HG03521 (cell line): ENCODE results near the gene ENTPD8.

Experiments used
- ATAC-seq: cut with Tn5 transposase; IDR thresholded peaks from one replicate; pipeline ENCODE4 v1.9.1; 2021; ENCODE audit warnings: mild to moderate bottlenecking, moderate library complexity; ENCODE audit not compliant: unreplicated experiment

Gene ENTPD8, protein sequence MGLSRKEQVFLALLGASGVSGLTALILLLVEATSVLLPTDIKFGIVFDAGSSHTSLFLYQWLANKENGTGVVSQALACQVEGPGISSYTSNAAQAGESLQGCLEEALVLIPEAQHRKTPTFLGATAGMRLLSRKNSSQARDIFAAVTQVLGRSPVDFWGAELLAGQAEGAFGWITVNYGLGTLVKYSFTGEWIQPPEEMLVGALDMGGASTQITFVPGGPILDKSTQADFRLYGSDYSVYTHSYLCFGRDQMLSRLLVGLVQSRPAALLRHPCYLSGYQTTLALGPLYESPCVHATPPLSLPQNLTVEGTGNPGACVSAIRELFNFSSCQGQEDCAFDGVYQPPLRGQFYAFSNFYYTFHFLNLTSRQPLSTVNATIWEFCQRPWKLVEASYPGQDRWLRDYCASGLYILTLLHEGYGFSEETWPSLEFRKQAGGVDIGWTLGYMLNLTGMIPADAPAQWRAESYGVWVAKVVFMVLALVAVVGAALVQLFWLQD

GRCh38 chr9:137441289-137441934 is at the start of gene ENTPD8:
Gene ENTPD8, minus strand, starts transcription at chr9:137441357. Its CDS starts 3,072 bp downstream, at chr9:137438285.
- no peak for ATAC-seq

GRCh38 chr9:137490532-137491186 is 49.5 kb upstream of the ENTPD8 start:
- no peak for ATAC-seq

DNA sequence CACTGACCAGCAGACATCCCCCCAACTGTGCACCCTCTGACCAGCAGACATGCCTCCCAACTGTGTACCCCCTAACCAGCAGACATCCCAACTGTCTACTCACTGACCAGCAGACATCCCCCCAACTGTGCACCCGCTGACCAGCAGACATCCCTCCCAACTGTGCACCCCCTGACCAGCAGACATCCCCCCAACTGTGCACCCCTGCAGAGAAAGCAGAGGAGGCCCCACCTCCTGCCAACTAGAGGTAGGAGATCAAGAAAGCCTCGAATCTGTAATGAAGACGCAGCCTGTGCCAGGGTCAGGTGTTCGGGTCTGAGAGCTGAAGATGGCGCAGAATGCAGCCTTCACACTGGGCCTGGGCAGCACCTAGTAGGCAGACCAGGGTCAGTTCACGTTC is 47.7 kb upstream of the ENTPD8 start:
- no peak for ATAC-seq

- no peak for ATAC-seq
Measured at GRCh38 chr9:137488327-137488653, 47.1 kb upstream of the ENTPD8 start.

GRCh38 chr9:137487454-137488326 is 46.5 kb upstream of the ENTPD8 start:
- ATAC-seq = no peak

DNA sequence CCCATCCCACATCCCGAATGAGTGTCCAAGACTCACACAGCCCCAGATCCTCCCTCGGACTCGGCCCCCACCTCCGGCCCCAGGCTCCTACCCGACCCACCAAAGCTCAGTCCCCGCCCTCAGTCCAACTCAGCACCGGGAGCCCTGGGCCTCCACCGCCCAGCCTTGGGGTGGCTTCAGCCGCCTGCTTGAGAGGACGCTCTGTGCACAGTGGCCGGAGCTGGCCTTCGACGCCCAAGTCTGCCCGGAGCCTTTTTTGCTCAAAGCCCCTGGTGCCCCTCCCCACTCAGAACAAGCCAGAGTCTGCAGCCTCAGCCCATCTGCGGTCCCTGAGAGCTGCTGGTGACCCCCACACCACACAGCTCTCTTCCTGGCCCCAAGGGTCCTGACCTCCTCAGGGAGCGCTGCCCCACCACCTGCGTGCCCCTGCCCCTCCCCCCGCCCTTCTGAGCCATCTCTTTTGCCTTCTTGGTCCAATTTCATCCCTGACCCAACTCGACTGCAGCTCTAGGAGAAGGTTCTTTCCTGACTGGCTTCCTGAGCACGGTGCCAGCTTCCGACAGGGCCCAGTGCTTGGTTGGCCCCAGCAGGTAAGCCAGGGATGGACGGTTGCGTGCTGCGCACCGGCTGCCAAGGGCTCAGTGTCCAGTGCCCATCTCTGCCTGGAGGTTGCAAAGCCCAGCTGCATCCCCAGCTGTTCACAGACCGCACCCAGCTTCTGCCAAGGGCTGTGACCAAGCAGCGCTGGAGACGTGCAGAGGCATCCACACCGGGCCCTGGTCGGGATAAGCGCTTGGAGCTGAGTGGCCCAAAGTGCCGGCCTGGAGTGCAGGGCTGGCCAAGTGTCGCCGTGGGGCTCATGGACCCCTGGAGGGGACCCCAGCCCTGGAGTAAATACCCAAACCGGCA is 45.6 kb upstream of the ENTPD8 start:
- ATAC-seq = no peak

- no peak for ATAC-seq
Measured at GRCh38 chr9:137486141-137486490, 45.0 kb upstream of the ENTPD8 start.

GRCh38 chr9:137485343-137486140 is 44.4 kb upstream of the ENTPD8 start:
- no peak for ATAC-seq

GRCh38 chr9:137484551-137485315 is 43.6 kb upstream of the ENTPD8 start:
- no peak for ATAC-seq

DNA sequence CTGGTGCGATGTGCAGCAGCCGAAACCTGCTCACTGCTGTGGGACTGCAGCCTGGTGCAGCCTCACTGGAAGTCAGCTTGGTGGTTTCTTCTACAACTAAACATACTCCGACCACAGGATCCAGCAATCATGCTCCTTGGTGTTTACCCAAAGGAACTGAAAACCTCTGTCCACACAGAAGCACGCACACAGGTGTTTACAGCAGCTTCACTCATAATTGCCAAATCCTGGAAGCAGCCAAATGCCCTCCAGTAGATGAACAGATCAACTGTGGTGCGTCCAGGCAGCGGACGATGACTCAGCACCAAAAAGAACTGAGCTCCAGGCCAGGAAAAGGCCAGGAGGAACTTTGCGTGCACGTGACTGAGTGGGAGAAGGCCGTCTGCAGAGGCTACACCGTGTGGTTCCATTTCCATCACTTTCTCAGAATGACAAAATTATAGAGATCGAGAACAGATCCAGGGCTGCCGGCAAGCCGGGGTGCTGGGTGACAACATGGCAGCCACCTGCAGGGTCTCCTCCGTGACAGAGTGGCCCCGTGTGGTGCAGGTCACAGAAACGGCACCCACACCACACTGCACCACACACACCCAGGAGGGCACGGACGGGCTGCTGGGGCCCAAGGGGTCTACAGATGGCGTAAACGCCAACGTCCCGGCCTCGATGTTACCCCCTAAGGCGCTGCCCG is 41.1 kb upstream of the ENTPD8 start:
- ATAC-seq = no peak

GRCh38 chr9:137480686-137481683 is 39.8 kb upstream of the ENTPD8 start:
- no peak for ATAC-seq

DNA sequence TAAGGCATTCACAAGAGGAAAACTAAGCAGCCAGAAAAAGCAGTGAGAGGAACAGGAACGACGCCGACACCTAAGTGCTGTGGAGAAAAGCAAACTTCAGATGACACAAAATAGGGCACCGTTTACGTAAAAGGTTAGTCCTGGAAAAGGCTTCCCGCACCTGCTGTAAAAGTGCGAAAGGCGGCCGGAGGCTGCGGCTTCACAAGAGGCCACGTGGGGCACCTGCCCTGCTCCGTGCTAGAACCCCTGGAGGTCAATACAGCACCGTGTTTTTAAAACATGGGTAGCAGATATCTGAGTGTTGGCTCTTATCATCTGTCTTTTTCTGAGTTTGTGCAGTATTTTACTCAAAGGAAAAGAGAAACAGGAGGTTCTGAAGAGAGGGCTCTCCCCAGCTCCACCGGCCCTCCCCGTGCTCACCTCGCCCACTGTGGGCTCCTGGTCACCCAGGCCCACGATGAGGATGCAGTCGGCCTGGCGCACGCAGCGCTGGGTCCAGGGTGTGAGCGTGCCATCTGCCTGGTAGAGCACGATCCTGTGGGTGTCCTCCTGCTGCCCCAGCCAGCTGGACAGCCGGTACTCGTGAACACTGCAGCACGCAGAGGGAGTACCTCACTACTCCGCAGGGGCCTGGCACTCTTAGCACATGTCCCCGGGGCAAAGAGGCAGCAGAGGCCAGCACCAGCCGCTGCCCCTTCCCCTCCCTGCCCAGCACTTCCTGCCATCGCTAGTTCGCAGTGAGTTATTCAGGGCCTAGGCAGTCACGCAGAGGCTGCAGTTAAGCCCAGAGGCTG is 38.9 kb upstream of the ENTPD8 start:
- no peak for ATAC-seq

DNA sequence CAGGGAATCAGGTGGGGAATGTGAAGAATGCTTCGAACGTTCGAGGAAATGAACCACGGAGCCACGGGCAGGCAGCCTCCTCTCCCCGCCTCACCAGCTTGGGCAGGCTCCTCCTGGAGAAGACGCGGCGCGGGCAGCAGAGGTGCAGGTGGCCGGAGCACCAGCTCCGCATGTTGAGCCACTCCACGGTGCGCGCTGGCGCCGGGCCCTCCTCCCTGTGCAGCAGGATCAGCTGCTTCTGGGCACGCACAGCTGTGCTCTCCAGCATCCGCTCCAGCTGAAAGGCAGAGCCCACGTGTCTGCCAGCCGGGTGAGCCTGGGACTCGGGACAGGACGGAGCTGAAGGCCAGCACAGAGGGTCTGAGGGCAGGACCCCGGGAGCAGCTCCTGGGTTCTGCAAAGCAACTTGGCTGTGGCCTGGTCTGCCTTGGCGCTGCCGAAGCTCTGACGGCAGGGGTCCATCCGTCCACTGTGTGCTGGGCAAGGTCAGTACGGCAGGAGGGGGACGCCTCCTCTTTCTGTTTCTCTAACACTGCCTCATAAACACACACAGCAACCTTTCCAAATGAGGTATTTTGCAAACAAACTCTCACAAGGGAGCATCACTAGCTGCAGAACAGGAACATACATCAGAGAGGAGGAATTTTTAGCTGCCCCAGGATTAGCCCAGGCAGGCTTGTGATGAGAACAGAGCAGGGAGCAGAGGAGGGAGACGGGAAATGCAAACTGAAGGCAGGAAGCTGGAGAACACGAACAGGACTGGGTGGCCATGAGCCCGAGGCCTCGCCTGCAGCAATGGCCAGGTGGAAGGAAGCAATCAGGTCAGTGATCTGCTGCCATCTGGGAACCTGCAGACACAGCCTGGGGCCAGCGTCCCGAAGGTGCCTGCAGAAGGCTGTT is 38.1 kb upstream of the ENTPD8 start:
- ATAC-seq = no peak

- no peak for ATAC-seq
Measured at GRCh38 chr9:137478613-137478961, 37.4 kb upstream of the ENTPD8 start.
